HG03097 (cell line): ENCODE results near the gene WNT10A.
"Not testable (repeated sequence)": the region's sequence is repeated elsewhere in the genome, so short reads cannot be mapped to it uniquely, and the experiment has no call there.

Experiments used
- ATAC-seq: cut with Tn5 transposase; IDR thresholded peaks from one replicate; pipeline ENCODE4 v1.9.1; 2021; ENCODE audit not compliant: unreplicated experiment, low FRiP score

The WNT10A gene

DNA sequence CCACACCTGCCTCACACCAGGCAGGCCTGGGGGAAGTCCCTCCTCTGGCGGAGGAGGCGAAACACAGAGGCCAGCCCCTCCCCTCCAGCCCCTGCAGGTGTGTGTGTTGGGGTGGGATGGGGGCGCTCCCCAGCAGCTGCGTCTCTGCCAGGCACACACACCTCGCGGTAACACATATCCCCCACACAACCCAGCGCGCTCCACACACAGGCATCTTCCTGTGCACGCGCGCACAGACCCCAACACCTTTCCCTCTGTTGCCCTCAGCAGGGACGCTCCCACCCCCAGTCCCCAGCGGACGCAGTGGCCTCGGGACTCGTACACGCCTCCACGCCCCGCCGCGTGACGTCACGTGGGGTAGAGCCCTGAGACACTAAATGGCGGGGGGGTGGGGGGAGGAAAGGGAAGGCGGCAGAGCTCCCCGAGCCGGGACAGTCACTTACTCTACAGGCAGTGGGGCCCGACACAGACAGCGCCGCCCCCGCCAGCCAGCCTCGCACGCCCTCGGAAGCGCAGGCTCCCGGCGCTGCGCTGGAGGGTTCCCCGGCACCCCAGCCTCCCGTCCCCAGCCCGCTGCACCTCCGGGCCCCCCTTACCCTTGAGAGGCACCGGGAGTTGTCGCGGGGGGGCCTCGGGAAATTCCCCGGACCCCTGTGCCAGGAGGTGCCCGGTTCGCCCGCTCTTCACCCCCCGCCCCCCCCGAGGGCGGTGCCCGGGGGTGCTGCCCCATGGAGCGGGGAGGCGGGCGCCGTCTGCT is at the start of gene WNT10A:
Gene WNT10A (plus strand): TSS at position 751 of the 757 bp plus-strand sequence. CDS start 144 bp downstream, outside the sequence.
- ATAC-seq: peak; percentile 59

- no peak for ATAC-seq
Observed at GRCh38 chr2:218831378-218831990, 49.2 kb upstream of the WNT10A start, which contains the start of gene PRKAG3. TSS of gene PRKAG3 (minus strand) at chr2:218831803.

DNA sequence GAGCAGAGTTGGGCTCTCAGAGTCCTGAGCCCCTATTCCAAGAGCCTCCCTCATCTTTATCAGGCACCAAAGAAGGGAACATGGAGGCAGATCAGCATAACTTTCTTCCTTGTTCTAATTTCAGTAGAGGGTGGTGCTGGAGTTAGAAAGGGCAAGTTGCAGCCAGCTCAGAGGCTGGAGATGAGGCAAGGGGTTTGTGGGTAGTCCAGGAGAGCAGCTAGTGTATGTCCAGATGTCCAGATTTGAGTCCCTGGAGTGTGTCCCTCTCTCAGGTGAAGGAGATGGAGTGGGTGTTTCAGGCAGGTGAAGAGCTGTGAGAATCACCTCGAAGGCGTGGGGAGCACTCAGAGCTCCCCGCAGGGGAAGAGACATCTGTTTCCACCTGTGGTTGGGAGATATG is 48.6 kb upstream of the WNT10A start:
- ATAC-seq: no peak

GRCh38 chr2:218832520-218832919 is 48.1 kb upstream of the WNT10A start:
- ATAC-seq: no peak

DNA sequence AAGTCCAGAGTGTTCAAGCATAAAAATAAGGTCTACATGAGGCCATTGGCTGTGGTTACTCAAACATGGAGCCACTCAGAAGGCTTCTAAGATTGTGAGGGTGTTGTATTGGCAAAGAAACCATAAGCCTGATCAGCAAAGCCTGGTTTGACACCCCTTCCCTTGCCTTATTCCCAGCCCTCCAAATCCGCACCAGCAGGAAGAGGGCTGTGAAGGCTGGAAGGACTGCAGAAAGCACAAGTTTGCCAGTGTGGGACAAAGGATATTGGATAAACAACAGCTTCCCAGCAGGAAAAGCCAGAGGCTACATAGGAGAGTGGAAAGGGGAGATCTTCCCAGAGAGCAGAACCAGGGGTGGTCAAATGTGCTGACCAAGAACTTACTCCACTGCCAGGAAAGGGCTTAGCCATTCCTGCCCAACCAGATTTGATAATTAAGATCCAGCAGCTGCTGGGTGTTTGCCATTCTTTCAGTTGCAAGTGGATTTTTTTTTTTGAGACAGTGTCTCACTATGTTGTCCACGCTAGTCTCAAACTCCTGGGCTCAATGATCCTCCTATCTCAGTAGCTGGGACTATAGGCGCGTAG is 47.5 kb upstream of the WNT10A start:
- no peak for ATAC-seq

GRCh38 chr2:218834685-218835084 is 46.0 kb upstream of the WNT10A start:
- ATAC-seq: no peak

DNA sequence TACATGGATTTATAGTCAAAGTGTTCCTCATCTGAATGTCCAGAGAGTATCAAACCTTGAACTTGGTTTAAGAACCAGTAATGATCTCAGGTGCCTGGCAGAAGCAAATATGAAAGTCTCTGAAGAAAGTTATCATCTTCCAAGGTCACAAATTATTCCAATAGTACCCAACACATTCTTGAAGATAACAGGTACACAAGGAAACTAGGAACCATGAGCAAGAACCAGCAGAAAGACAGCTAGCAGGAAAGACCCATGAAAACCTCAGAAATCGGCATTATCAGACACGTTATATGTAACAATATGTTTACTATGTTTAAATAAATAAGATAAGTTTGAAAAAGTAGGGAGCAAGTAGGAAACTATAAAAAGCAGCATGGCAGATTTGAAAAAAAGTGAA is 43.2 kb upstream of the WNT10A start:
- ATAC-seq: no peak

GRCh38 chr2:218839430-218839829 is 41.2 kb upstream of the WNT10A start:
- ATAC-seq: no peak

- no peak for ATAC-seq
Observed at GRCh38 chr2:218839888-218840287, 40.8 kb upstream of the WNT10A start.

GRCh38 chr2:218844334-218844733 is 36.3 kb upstream of the WNT10A start:
- ATAC-seq: not testable (repeated sequence)

- not testable (repeated sequence) for ATAC-seq
Observed at GRCh38 chr2:218846963-218847362, 33.7 kb upstream of the WNT10A start.

DNA sequence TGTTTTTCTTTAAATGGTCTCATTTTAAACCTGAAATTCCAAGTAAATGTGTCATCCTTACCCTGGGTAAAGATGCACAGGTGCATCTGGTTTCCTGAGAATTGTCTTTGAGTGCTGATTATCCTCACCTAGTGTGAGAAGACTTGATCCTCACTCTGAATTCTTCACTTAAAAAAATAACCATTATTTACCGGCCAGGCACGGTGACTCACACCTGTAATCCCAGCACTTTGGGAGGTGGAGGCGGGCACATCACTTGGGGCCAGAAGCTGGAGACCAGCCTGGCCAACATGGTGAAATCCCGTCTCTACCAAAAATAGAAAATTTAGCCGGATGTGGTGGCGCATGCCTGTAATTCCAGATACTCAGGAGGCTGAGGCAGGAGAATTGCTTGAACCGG is 30.9 kb upstream of the WNT10A start:
- no peak for ATAC-seq

GRCh38 chr2:218850796-218851195 is 29.9 kb upstream of the WNT10A start:
- ATAC-seq: no peak

- no peak for ATAC-seq
Observed at GRCh38 chr2:218851286-218851685, 29.4 kb upstream of the WNT10A start.

GRCh38 chr2:218852911-218853667 is 27.6 kb upstream of the WNT10A start:
- ATAC-seq: no peak

DNA sequence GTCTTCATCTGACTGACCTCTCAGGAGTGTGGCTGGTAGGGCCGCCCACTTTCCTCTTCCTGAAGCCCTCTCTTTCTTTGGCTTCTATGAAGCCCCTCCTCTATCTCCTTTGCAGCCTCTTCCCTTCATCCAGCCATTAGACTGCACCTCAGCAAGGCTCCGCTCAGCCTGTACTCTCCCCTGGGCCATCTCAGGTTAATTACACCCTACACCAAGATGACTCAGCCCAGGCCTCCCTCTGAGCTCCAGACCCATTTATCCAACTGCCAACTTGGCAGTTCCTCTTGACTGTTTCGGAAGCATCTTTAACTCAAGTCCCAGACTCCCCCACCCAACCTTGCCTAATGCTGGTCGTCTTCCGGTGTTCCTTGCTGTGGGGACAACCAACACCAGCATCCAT is 26.9 kb upstream of the WNT10A start:
- ATAC-seq: no peak

DNA sequence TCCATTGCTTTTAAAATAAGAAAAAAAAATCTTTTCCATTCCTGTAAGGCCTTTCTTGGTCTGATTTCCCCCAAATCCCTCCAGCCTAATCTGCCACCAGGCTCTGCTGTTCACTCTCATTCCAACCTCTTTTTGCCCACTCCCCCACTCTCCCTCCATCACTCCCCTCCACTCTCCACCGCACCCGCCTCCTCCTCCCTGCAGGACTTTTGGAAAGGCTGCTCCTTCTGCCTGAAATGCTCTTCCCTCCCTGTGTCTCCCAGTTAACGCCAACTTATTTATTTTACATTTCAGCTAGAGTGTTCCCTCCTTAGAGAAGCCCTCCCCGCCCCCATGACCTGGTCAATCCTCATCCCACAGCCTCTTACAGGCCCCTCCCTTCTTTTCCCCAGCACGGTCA is 25.8 kb upstream of the WNT10A start:
- ATAC-seq: no peak

GRCh38 chr2:218855305-218856166 is 25.1 kb upstream of the WNT10A start:
- ATAC-seq: no peak

- ATAC-seq: no peak
Observed at GRCh38 chr2:218856167-218856895, 24.3 kb upstream of the WNT10A start.

GRCh38 chr2:218856896-218857243 is 23.8 kb upstream of the WNT10A start:
- ATAC-seq: no peak
